RWPE1 (cell line): ENCODE measurements around the gene PSMB3.
"Not testable (repeated sequence)": the region's sequence is repeated elsewhere in the genome, so short reads cannot be mapped to it uniquely, and the experiment has no call there.

Experiments used
- CTCF ChIA-PET: fragments of 350-600 bp; sonication (Branson Sonifier 250); formaldehyde crosslinking; extraction: SDS; loops from one replicate; lab custom pipeline; 2021; lab: Yijun Ruan, JAX
- POLR2A ChIA-PET: fragments of 400-600 bp; formaldehyde crosslinking; extraction: SDS; loops from one replicate; lab custom pipeline; 2020; ENCODE audit warnings: antibody characterized with exemption; ENCODE audit not compliant: low non-redundant PET; lab: Yijun Ruan, JAX
- DNase-seq: peaks from one replicate; pipeline ENCODE4 v3.0.0; 2012; ENCODE audit warnings: low spot score
- H3K27ac ChIP-seq: fragments of 450-650 bp; 2 replicates; pipeline ENCODE4 v1.5.1; 2017
- CTCF ChIP-seq: fragments of 450-650 bp; conservative IDR thresholded peaks from 2 replicates; pipeline ENCODE4 v1.5.1; 2017; ENCODE audit warnings: low read depth, mild to moderate bottlenecking

Gene PSMB3

GRCh38 chr17:38724337-38724988 lies 28.1 kb upstream of the PSMB3 start:
- ChIA-PET CTCF (interaction anchor here (0.6 kb wide), 1 partner anchor 56 kb away, joined by 3 read pairs; no protein-coding TSS in a partner anchor), POLR2A (no interaction called here)
- no peak for TF ChIP-seq CTCF
- DNase-seq: no peak
- H3K27ac ChIP-seq: peak overlapping the region; percentile 41

- TF ChIP-seq CTCF: no peak
- ChIA-PET CTCF (interaction anchor here (0.9 kb wide), 1 partner anchor 10 kb away, joined by 3 read pairs; no protein-coding TSS in a partner anchor), POLR2A (no interaction called here)
- peak overlapping the region; percentile 41 for H3K27ac ChIP-seq
- no peak for DNase-seq
Measured at GRCh38 chr17:38725066-38725465, 27.5 kb upstream of the PSMB3 start.

GRCh38 chr17:38726145-38726544 lies 26.4 kb upstream of the PSMB3 start:
- H3K27ac ChIP-seq, DNase-seq, POLR2A ChIA-PET: not testable (repeated sequence)
- CTCF ChIA-PET: interaction anchor here (0.9 kb wide), 1 partner anchor 9 kb away, joined by 3 read pairs; no protein-coding TSS in a partner anchor

- no peak for TF ChIP-seq CTCF
- peak overlapping the region; percentile 89 for H3K27ac ChIP-seq
- ChIA-PET CTCF (interaction anchor here (0.6 kb wide), 1 partner anchor 1677 kb away, joined by 3 read pairs; no protein-coding TSS in a partner anchor), POLR2A (interaction anchor here (0.6 kb wide), 1 partner anchor 45 kb away, joined by 6 read pairs; no protein-coding TSS in a partner anchor)
- DNase-seq: no peak
Measured at GRCh38 chr17:38727736-38728135, 24.8 kb upstream of the PSMB3 start.

- no peak for DNase-seq
- POLR2A ChIA-PET: interaction anchor here (0.6 kb wide), 1 partner anchor 45 kb away, joined by 6 read pairs; no protein-coding TSS in a partner anchor
- CTCF ChIA-PET: interaction anchor here (0.5 to 0.6 kb wide), 3 partner anchors 88 to 1677 kb away, joined by 3 to 4 read pairs (median 3); no protein-coding TSS in a partner anchor
- TF ChIP-seq CTCF: no peak
- H3K27ac ChIP-seq: peak overlapping the region; percentile 89
Measured at GRCh38 chr17:38728290-38728831, 24.2 kb upstream of the PSMB3 start.

- no peak for DNase-seq
- ChIA-PET POLR2A (no interaction called here), CTCF (interaction anchor here (0.7 kb wide), 2 partner anchors 51 to 164 kb away, joined by 3 to 4 read pairs; no protein-coding TSS in a partner anchor)
- H3K27ac ChIP-seq: peak overlapping the region; percentile 89
- TF ChIP-seq CTCF: no peak
Measured at GRCh38 chr17:38729368-38729885, 23.1 kb upstream of the PSMB3 start.
